ENCODE data around the gene PRKRIP1.

PRKRIP1 gene

GRCh38 chr7:102418592-102418991 lies 22.4 kb downstream of the PRKRIP1 start:
- Histone ChIP-seq H3K9me2 (replicated peaks; ENCODE audit: insufficient read depth, low read length) (no peaks in the 10 kb centered on the region), H3K9me3 (ENCODE audit: insufficient read depth, low read length) (no peaks in the 10 kb centered on the region), H3K79me2 (ENCODE audit: insufficient read depth, low read length) (peaks cover 13% of the 10 kb centered on the region; the same call in 1 of the 2 replicates), H3K36me3 (ENCODE audit: low read length) (peaks cover 15% of the 10 kb centered on the region), H3K4me3 (ENCODE audit: insufficient read depth, low read length, poor library complexity, severe bottlenecking) (no peak overlapping the region), H4K20me1 (ENCODE audit: low read depth, low read length) (no peaks in the 10 kb centered on the region), H2AFZ (ENCODE audit: low read depth, low read length, severe bottlenecking) (no peak overlapping the region), H3K9ac (ENCODE audit: low read length) (no peak overlapping the region), H3K27me3 (ENCODE audit: low read length) (no peaks in the 10 kb centered on the region), H3F3A (ENCODE audit: insufficient read depth) (peaks cover 36% of the 10 kb centered on the region), H3K27ac (ENCODE audit: low read depth, low read length) (peak overlapping the region; percentile 2; the same call in 1 of the 2 replicates), H3K4me2 (ENCODE audit: low read depth, low read length, poor library complexity, severe bottlenecking) (no peak overlapping the region)
- TF ChIP-seq EZH2phosphoT487 (conservative IDR thresholded peaks at IDR 0.05; ENCODE audit: low read length) (no peak), CTCF (IDR thresholded peaks at IDR 0.05; ENCODE audit: insufficient read depth, low read length, poor library complexity, severe bottlenecking) (no peak)

GRCh38 chr7:102421706-102422240 lies 25.6 kb downstream of the PRKRIP1 start:
- Histone ChIP-seq H3K9ac (ENCODE audit: low read length) (no peak overlapping the region), H3K9me3 (ENCODE audit: insufficient read depth, low read length) (no peaks in the 10 kb centered on the region), H2AFZ (ENCODE audit: low read depth, low read length, severe bottlenecking) (no peak overlapping the region), H3K4me3 (ENCODE audit: insufficient read depth, low read length, poor library complexity, severe bottlenecking) (no peak overlapping the region), H3K9me2 (replicated peaks; ENCODE audit: insufficient read depth, low read length) (no peaks in the 10 kb centered on the region), H3K27me3 (ENCODE audit: low read length) (no peaks in the 10 kb centered on the region), H3K36me3 (ENCODE audit: low read length) (peaks cover 4% of the 10 kb centered on the region; the same call in 1 of the 2 replicates), H3K4me2 (ENCODE audit: low read depth, low read length, poor library complexity, severe bottlenecking) (no peak overlapping the region), H3K27ac (ENCODE audit: low read depth, low read length) (peak overlapping the region; percentile 78), H3K79me2 (ENCODE audit: insufficient read depth, low read length) (peaks cover 5% of the 10 kb centered on the region; the same call in 1 of the 2 replicates), H3F3A (ENCODE audit: insufficient read depth) (peaks cover 59% of the 10 kb centered on the region), H4K20me1 (ENCODE audit: low read depth, low read length) (no peaks in the 10 kb centered on the region)
- TF ChIP-seq EZH2phosphoT487 (conservative IDR thresholded peaks at IDR 0.05; ENCODE audit: low read length) (no peak), CTCF (IDR thresholded peaks at IDR 0.05; ENCODE audit: insufficient read depth, low read length, poor library complexity, severe bottlenecking) (no peak)

GRCh38 chr7:102424129-102424551 lies 28.0 kb downstream of the PRKRIP1 start:
- Histone ChIP-seq H3K36me3 (ENCODE audit: low read length) (peaks cover 4% of the 10 kb centered on the region; the same call in 1 of the 2 replicates), H2AFZ (ENCODE audit: low read depth, low read length, severe bottlenecking) (no peak overlapping the region), H3K27ac (ENCODE audit: low read depth, low read length) (peak overlapping the region; percentile 97), H3K4me3 (ENCODE audit: insufficient read depth, low read length, poor library complexity, severe bottlenecking) (no peak overlapping the region), H4K20me1 (ENCODE audit: low read depth, low read length) (no peaks in the 10 kb centered on the region), H3F3A (ENCODE audit: insufficient read depth) (peaks cover 74% of the 10 kb centered on the region), H3K9me2 (replicated peaks; ENCODE audit: insufficient read depth, low read length) (no peaks in the 10 kb centered on the region), H3K9me3 (ENCODE audit: insufficient read depth, low read length) (no peaks in the 10 kb centered on the region), H3K79me2 (ENCODE audit: insufficient read depth, low read length) (no peaks in the 10 kb centered on the region), H3K27me3 (ENCODE audit: low read length) (no peaks in the 10 kb centered on the region), H3K4me2 (ENCODE audit: low read depth, low read length, poor library complexity, severe bottlenecking) (peak overlapping the region; percentile 70), H3K9ac (ENCODE audit: low read length) (peak overlapping the region; percentile 64)
- TF ChIP-seq EZH2phosphoT487 (conservative IDR thresholded peaks at IDR 0.05; ENCODE audit: low read length) (no peak), CTCF (IDR thresholded peaks at IDR 0.05; ENCODE audit: insufficient read depth, low read length, poor library complexity, severe bottlenecking) (no peak)

All from SU-DHL-6 (cell line).